Calu3 (cell line): Measurements from ENCODE around the gene FNBP1. TPM values are rescaled to one million over a fixed set of nuclear protein-coding genes. Genes with fewer than 3 reads are reported as not detected.
"Not testable (repeated sequence)": the region's sequence is repeated elsewhere in the genome, so short reads cannot be mapped to it uniquely, and the experiment has no call there.

ENCODE experiments used
- BruUV-seq: library from RNA; stranded (reverse); fragments of 400-500 nt; replicated peaks from 2 replicates; lab custom pipeline; 2021; lab: Mats Ljungman, UMichigan
- CTCF ChIA-PET: fragments of 300-600 bp; sonication (Branson Sonifier 250); formaldehyde crosslinking; loops from one replicate; lab custom pipeline; 2022; ENCODE audit warnings: antibody characterized with exemption; lab: Charles Lee
- DNase-seq: peaks from one replicate; pipeline ENCODE4 v3.0.0; 2022
- H3K27ac Mint-ChIP-seq: one replicate; pipeline ENCODE4 v1.8.0; 2022; ENCODE audit warnings: mixed read lengths; ENCODE audit not compliant: unreplicated experiment
- H3K27me3 Mint-ChIP-seq: one replicate; pipeline ENCODE4 v1.8.0; 2022; ENCODE audit warnings: mixed read lengths; ENCODE audit not compliant: unreplicated experiment
- H3K36me3 Mint-ChIP-seq: one replicate; pipeline ENCODE4 v1.8.0; 2022; ENCODE audit warnings: mild to moderate bottlenecking, moderate library complexity, mixed read lengths; ENCODE audit not compliant: insufficient read depth, unreplicated experiment
- H3K4me1 Mint-ChIP-seq: one replicate; pipeline ENCODE4 v1.8.0; 2022; ENCODE audit warnings: mild to moderate bottlenecking, low read depth, mixed read lengths; ENCODE audit not compliant: unreplicated experiment
- H3K4me3 Mint-ChIP-seq: one replicate; pipeline ENCODE4 v1.8.0; 2022; ENCODE audit warnings: mild to moderate bottlenecking, low read depth, moderate library complexity, mixed read lengths; ENCODE audit not compliant: unreplicated experiment
- H3K9me3 Mint-ChIP-seq: one replicate; pipeline ENCODE4 v1.8.0; 2022; ENCODE audit warnings: low read depth, mixed read lengths; ENCODE audit not compliant: unreplicated experiment
- intact Hi-C: fragments of 100-400 bp; cut with micrococcal nuclease; formaldehyde crosslinking; loops from one replicate; pipeline ENCODE4 v1.10.0; 2022; ENCODE audit not compliant: unreplicated experiment
- total RNA-seq: library from RNA; stranded (reverse); gene quantifications from 2 replicates; pipeline ENCODE4 v1.2.3, GENCODE V29; 2022
- TF ChIP-seq, protein P1 (sequence below): fragments of 200-600 bp; IDR thresholded peaks from one replicate; pipeline ENCODE4 v1.8.0; 2022; ENCODE audit warnings: antibody characterized with exemption; ENCODE audit not compliant: unreplicated experiment

The FNBP1 gene
- total RNA-seq, 1 experiment from 2014 or later = 9.9 TPM

DNA sequence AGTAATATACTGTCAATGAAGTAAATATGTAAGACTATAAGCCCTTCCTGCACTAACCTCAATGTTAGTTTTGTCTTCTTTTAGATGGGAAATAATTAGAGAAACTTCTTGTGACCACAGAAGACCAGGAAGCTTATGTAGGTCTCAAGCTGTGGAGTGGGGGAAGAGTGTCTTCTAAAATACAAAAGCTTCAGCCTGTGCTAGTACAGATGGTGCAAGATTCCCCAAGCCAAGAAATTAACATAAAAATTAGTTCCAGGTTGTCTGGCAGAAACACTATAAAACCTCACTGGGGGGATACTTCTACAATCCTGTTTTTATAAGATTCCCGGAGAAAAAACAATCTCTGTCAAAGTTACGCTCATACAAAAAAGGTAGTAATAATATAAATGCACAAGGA lies 103.6 kb downstream of the FNBP1 start:
- intact Hi-C loops = no loop called here
- Mint-ChIP-seq H3K27ac (no peak overlapping the region), H3K9me3 (peaks cover 2% of the 10 kb centered on the region), H3K36me3 (no peaks in the 10 kb centered on the region), H3K27me3 (no peaks in the 10 kb centered on the region), H3K4me1 (no peaks in the 10 kb centered on the region), H3K4me3 (no peak overlapping the region)
- DNase-seq = no peak
- TF ChIP-seq, protein P1, sequence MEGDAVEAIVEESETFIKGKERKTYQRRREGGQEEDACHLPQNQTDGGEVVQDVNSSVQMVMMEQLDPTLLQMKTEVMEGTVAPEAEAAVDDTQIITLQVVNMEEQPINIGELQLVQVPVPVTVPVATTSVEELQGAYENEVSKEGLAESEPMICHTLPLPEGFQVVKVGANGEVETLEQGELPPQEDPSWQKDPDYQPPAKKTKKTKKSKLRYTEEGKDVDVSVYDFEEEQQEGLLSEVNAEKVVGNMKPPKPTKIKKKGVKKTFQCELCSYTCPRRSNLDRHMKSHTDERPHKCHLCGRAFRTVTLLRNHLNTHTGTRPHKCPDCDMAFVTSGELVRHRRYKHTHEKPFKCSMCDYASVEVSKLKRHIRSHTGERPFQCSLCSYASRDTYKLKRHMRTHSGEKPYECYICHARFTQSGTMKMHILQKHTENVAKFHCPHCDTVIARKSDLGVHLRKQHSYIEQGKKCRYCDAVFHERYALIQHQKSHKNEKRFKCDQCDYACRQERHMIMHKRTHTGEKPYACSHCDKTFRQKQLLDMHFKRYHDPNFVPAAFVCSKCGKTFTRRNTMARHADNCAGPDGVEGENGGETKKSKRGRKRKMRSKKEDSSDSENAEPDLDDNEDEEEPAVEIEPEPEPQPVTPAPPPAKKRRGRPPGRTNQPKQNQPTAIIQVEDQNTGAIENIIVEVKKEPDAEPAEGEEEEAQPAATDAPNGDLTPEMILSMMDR = no peak
- CTCF ChIA-PET = no interaction called here
- BruUV-seq = no TSS peak

DNA sequence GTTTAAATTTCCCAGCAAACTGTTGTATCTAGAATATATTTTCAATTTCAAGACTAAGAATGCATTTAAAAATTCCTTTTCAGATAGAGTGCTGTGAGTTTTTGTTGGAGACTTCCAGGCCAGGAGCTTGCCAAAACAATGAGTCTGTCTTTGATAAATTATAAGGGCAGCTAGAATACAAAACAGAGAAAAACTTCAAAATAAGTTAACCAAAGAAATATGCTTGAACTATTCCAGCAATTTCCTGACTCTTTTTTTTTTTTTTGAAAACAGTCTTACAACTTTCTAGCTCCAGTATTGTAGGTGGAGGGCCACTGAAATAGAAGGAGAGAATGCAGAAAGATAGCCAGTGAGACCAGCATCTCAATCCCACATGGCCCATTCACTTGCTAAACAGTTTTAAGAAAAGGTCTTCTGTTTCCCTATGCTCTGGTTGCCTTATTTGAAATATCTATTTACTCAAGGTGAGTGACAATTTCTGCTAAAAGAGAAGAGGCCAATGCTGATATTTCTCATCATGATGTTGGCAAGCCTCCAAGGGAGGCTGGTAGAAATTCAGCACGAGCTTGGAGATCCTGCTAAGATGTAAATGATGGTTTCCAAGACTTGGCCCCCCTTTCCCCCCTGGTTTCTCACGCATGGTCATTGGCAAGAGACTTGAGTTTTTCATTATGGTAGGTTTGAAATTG lies 104.6 kb downstream of the FNBP1 start:
- CTCF ChIA-PET = interaction anchor here (0.7 kb wide), 1 partner anchor 150 kb away, joined by 3 read pairs; no protein-coding TSS in a partner anchor
- TF ChIP-seq, protein P1 = no peak
- Mint-ChIP-seq H3K4me1 (no peaks in the 10 kb centered on the region), H3K36me3 (no peaks in the 10 kb centered on the region), H3K27ac (no peak overlapping the region), H3K27me3 (no peaks in the 10 kb centered on the region), H3K9me3 (no peaks in the 10 kb centered on the region), H3K4me3 (no peak overlapping the region)
- intact Hi-C loops = no loop called here
- DNase-seq = no peak
- BruUV-seq = no TSS peak

DNA sequence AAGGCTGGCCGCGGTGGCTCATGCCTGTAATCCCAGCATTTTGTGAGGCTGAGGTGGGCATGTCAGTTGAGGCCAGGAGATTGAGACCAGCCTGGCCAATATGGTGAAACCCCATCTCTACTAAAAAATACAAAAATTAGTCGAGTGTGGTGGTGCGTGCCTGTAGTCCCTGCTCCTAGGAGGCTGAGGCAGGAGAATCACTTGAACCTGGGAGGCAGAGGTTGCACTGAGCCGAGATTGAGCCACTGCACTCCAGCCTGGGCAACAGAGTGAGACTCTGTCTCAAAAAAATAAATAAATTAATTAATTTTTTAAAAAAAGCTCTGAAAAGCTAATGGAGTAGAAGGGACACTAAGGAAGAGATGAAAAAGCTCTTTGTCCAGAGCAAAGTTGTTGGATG lies 105.1 kb downstream of the FNBP1 start:
- intact Hi-C loops, H3K9me3 Mint-ChIP-seq, H3K4me3 Mint-ChIP-seq, H3K4me1 Mint-ChIP-seq, H3K36me3 Mint-ChIP-seq, DNase-seq, BruUV-seq, H3K27ac Mint-ChIP-seq, H3K27me3 Mint-ChIP-seq: not testable (repeated sequence)
- CTCF ChIA-PET = interaction anchor here (0.7 kb wide), 1 partner anchor 150 kb away, joined by 3 read pairs; no protein-coding TSS in a partner anchor

DNA sequence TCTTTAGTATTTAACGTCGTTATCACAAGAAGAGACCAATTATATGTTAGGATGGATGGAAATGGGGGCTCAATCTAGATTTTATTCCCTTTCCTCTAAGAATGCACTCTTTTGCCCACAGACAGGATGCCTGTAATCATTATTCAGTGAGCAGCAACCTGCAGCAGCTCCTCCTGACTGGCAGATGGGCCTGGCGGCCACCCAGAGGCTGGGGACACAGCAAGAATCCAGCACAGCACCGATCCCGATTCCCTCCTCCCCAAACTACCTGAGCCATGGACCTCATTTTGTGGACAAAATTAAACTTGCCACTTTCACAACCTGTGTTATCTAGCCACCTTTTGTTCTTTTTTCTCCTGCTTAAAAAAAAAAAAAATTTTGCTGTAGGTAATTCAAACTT lies 106.8 kb downstream of the FNBP1 start:
- Mint-ChIP-seq H3K27me3 (no peaks in the 10 kb centered on the region), H3K36me3 (no peaks in the 10 kb centered on the region), H3K9me3 (no peaks in the 10 kb centered on the region), H3K4me1 (no peaks in the 10 kb centered on the region), H3K27ac (no peak overlapping the region), H3K4me3 (no peak overlapping the region)
- no peak for DNase-seq
- CTCF ChIA-PET = no interaction called here
- BruUV-seq = no TSS peak
- TF ChIP-seq, protein P1 = no peak
- intact Hi-C loops = no loop called here

DNA sequence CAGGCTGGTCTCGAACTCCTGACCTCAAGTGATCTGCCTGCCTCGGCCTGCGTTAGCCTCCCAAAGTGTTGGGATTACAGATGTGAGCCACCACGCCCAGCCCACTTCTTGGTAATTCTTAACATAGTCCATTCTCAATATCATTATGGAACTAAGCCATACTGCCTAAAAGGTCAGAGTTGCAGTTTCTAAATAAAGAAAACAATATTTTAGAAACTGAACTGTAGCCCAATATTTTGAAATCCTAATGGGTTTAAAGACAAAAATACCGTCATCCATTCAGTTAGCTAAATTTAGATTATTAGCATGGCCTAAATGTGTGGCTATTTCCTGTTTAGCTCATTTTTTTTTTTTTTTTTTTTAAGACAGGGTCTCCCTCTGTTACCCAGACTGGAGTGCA lies 108.2 kb downstream of the FNBP1 start:
- intact Hi-C loops = no loop called here
- CTCF ChIA-PET = no interaction called here
- no peaks in the 10 kb centered on the region for H3K36me3 Mint-ChIP-seq
- no TSS peak for BruUV-seq
- no peaks in the 10 kb centered on the region for H3K27me3 Mint-ChIP-seq
- no peak overlapping the region for H3K4me3 Mint-ChIP-seq
- no peaks in the 10 kb centered on the region for H3K9me3 Mint-ChIP-seq
- TF ChIP-seq, protein P1 = no peak
- no peak for DNase-seq
- H3K27ac Mint-ChIP-seq = no peak overlapping the region
- no peaks in the 10 kb centered on the region for H3K4me1 Mint-ChIP-seq
